GM12892 (cell line): ENCODE data around the gene RIN1.

Experiments used
- POLR2A ChIP-seq: IDR thresholded peaks from 2 replicates; pipeline ENCODE4 v1.6.1; 2011; ENCODE audit warnings: low read depth, low read length, control low read depth
- TAF1 ChIP-seq: IDR thresholded peaks from 2 replicates; pipeline ENCODE4 v1.6.1; 2011; ENCODE audit warnings: low read depth, mild to moderate bottlenecking, control low read depth, low read length, borderline replicate concordance

DNA sequence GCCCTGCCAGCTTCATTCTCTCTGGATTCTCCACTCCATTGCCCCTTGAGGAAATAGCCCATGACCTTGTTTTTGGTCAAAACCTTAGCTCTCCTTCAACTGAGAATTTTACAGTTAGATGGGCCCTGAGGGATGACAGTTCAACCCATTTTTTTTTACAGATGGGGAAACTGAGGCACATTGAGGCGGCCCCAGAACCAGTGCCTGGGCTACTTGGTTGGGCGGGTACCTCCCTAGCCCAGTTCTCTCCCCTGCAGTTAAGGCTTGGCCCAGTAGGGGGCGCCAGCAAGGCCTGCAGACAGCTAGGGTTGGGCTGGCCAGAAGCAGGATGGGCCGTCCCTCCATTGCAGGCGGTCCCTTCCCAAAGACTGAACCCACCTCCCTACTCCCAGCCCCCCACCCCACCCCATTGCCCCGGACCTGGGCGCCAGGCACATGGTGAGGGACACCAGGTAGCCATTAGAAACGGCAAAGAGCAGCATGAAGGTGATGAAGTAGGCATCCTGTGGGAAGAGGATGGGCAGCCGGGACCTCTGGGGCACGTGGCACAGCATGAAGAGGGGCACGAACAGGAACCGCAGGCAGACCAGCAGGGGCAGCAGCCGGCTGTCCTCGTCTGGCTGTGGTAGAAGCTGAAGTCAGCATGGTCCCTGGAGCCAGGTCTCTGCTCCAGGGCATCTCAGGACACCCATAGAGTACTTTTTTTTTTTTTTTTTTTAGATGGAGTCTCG lies 27.7 kb upstream of the RIN1 start:
- TF ChIP-seq POLR2A = no peak
- no peak for TF ChIP-seq TAF1
